ENCODE measurements around the gene FLOT1. TPM values are rescaled to one million over a fixed set of nuclear protein-coding genes. Genes with fewer than 3 reads are reported as not detected.

FLOT1 gene
- total and polyA plus RNA-seq, 2 of the 13 experiments (the other 11 are each of a cell fraction or from before 2014, with no cell fraction given), result 82.3 to 130 TPM

DNA sequence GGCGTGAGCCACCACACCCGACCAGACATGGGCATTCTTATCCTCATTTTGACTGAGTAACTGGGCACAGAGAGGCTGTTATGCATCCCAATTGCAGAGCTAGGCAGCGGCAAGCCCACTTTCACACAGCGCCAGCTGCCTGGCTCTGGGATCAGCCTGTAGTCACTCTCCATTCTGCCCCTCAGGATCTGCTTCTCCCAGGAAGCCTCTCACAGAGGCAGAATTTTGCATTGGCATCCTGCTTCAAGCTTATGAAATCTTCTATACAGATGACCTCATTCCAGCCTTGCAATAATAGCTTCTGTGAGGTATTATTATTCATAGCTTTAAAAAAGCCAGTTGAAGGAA, 38.9 kb upstream of the FLOT1 start (continued):
- no peak for TF ChIP-seq ZNF776 (CRISPR knock-in tag; IDR thresholded peaks at IDR 0.05)
- TF ChIP-seq ONECUT2 (CRISPR knock-in tag; IDR thresholded peaks at IDR 0.05), result no peak
- TF ChIP-seq ZSCAN9 (CRISPR knock-in tag; IDR thresholded peaks at IDR 0.05; ENCODE audit: borderline replicate concordance), result no peak
- TF ChIP-seq, protein P1, sequence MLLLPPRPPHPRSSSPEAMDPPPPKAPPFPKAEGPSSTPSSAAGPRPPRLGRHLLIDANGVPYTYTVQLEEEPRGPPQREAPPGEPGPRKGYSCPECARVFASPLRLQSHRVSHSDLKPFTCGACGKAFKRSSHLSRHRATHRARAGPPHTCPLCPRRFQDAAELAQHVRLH (CRISPR knock-in tag; IDR thresholded peaks at IDR 0.05; ENCODE audit: borderline replicate concordance, low read depth), result no peak
- no peak for TF ChIP-seq ELF4 (CRISPR knock-in tag; IDR thresholded peaks at IDR 0.05; ENCODE audit: borderline replicate concordance)
- no peak for TF ChIP-seq EP300 (IDR thresholded peaks at IDR 0.05; ENCODE audit: low read depth in 2 of 2, low read length in 2 of 2)
- no peak for TF ChIP-seq EP300 (CRISPR knock-in tag; IDR thresholded peaks at IDR 0.05; ENCODE audit: borderline replicate concordance)
- no peak for TF ChIP-seq HNF4A (CRISPR knock-in tag; IDR thresholded peaks at IDR 0.05)
- TF ChIP-seq ZNF747 (CRISPR knock-in tag; IDR thresholded peaks at IDR 0.05; ENCODE audit: borderline replicate concordance), result no peak
- no peak for TF ChIP-seq TMF1 (CRISPR knock-in tag; IDR thresholded peaks at IDR 0.05; ENCODE audit: low read depth)
- TF ChIP-seq RBAK (CRISPR knock-in tag; IDR thresholded peaks at IDR 0.05), result no peak
- no peak for TF ChIP-seq CCAR2 (optimal IDR thresholded peaks at IDR 0.05; ENCODE audit: low read depth, low read length)
- TF ChIP-seq PRMT3 (CRISPR knock-in tag; IDR thresholded peaks at IDR 0.05; ENCODE audit: borderline replicate concordance, low read depth), result no peak
- TF ChIP-seq FOXC1 (CRISPR knock-in tag; IDR thresholded peaks at IDR 0.05; ENCODE audit: borderline replicate concordance), result 0 out of 2 replicates have a peak, but pooled peaks have one; percentile 1
- no peak for TF ChIP-seq KLF16 (CRISPR knock-in tag; IDR thresholded peaks at IDR 0.05)
- TF ChIP-seq ETV5 (CRISPR knock-in tag; IDR thresholded peaks at IDR 0.05; ENCODE audit: borderline replicate concordance), result no peak
- TF ChIP-seq ERF (CRISPR knock-in tag; IDR thresholded peaks at IDR 0.05), result no peak
- TF ChIP-seq, protein P2, sequence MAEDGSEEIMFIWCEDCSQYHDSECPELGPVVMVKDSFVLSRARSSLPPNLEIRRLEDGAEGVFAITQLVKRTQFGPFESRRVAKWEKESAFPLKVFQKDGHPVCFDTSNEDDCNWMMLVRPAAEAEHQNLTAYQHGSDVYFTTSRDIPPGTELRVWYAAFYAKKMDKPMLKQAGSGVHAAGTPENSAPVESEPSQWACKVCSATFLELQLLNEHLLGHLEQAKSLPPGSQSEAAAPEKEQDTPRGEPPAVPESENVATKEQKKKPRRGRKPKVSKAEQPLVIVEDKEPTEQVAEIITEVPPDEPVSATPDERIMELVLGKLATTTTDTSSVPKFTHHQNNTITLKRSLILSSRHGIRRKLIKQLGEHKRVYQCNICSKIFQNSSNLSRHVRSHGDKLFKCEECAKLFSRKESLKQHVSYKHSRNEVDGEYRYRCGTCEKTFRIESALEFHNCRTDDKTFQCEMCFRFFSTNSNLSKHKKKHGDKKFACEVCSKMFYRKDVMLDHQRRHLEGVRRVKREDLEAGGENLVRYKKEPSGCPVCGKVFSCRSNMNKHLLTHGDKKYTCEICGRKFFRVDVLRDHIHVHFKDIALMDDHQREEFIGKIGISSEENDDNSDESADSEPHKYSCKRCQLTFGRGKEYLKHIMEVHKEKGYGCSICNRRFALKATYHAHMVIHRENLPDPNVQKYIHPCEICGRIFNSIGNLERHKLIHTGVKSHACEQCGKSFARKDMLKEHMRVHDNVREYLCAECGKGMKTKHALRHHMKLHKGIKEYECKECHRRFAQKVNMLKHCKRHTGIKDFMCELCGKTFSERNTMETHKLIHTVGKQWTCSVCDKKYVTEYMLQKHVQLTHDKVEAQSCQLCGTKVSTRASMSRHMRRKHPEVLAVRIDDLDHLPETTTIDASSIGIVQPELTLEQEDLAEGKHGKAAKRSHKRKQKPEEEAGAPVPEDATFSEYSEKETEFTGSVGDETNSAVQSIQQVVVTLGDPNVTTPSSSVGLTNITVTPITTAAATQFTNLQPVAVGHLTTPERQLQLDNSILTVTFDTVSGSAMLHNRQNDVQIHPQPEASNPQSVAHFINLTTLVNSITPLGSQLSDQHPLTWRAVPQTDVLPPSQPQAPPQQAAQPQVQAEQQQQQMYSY (CRISPR knock-in tag; IDR thresholded peaks at IDR 0.05), result no peak
- no peak for TF ChIP-seq ZNF780A (CRISPR knock-in tag; IDR thresholded peaks at IDR 0.05)
- TF ChIP-seq RFXANK (CRISPR knock-in tag; IDR thresholded peaks at IDR 0.05), result no peak
- TF ChIP-seq, protein P3, sequence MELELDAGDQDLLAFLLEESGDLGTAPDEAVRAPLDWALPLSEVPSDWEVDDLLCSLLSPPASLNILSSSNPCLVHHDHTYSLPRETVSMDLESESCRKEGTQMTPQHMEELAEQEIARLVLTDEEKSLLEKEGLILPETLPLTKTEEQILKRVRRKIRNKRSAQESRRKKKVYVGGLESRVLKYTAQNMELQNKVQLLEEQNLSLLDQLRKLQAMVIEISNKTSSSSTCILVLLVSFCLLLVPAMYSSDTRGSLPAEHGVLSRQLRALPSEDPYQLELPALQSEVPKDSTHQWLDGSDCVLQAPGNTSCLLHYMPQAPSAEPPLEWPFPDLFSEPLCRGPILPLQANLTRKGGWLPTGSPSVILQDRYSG (CRISPR knock-in tag; IDR thresholded peaks at IDR 0.05), result no peak
- TF ChIP-seq, protein P4, sequence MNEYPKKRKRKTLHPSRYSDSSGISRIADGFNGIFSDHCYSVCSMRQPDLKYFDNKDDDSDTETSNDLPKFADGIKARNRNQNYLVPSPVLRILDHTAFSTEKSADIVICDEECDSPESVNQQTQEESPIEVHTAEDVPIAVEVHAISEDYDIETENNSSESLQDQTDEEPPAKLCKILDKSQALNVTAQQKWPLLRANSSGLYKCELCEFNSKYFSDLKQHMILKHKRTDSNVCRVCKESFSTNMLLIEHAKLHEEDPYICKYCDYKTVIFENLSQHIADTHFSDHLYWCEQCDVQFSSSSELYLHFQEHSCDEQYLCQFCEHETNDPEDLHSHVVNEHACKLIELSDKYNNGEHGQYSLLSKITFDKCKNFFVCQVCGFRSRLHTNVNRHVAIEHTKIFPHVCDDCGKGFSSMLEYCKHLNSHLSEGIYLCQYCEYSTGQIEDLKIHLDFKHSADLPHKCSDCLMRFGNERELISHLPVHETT (CRISPR knock-in tag; conservative IDR thresholded peaks at IDR 0.05), result no peak
- TF ChIP-seq TCF12 (IDR thresholded peaks at IDR 0.05), result no peak
- TF ChIP-seq TCF12 (CRISPR knock-in tag; IDR thresholded peaks at IDR 0.05), result no peak
- TF ChIP-seq FOSL2 (CRISPR knock-in tag; IDR thresholded peaks at IDR 0.05), result no peak
- no peak for TF ChIP-seq ZNF20 (CRISPR knock-in tag; IDR thresholded peaks at IDR 0.05)
- TF ChIP-seq EED (CRISPR knock-in tag; IDR thresholded peaks at IDR 0.05), result no peak
- no peak for TF ChIP-seq ZNF326 (CRISPR knock-in tag; IDR thresholded peaks at IDR 0.05; ENCODE audit: borderline replicate concordance)
